Ishikawa (cell line): ENCODE data around the gene CCDC47.

Experiments
- CEBPB ChIP-seq: IDR thresholded peaks from 2 replicates; pipeline ENCODE4 v1.6.1; 2012
- CREB1 ChIP-seq: IDR thresholded peaks from 2 replicates; pipeline ENCODE4 v1.6.1; 2012; ENCODE audit warnings: low read depth
- EGR1 ChIP-seq: IDR thresholded peaks from 2 replicates; pipeline ENCODE4 v1.6.1; 2012
- EP300 ChIP-seq: IDR thresholded peaks from 2 replicates; pipeline ENCODE4 v1.6.1; 2012; ENCODE audit warnings: borderline replicate concordance
- FOXM1 ChIP-seq: IDR thresholded peaks from 2 replicates; pipeline ENCODE4 v1.6.1; 2012; ENCODE audit warnings: low read depth, borderline replicate concordance
- RAD21 ChIP-seq: IDR thresholded peaks from 2 replicates; pipeline ENCODE4 v1.6.1; 2012; ENCODE audit warnings: low read depth
- TAF1 ChIP-seq: IDR thresholded peaks from 2 replicates; pipeline ENCODE4 v1.6.1; 2012; ENCODE audit warnings: low read depth, mild to moderate bottlenecking
- TEAD4 ChIP-seq: IDR thresholded peaks from 2 replicates; pipeline ENCODE4 v1.6.1; 2012
- YY1 ChIP-seq: IDR thresholded peaks from 2 replicates; pipeline ENCODE4 v1.6.1; 2012; ENCODE audit warnings: low read depth
- TF ChIP-seq, protein P1 (sequence below): IDR thresholded peaks from 2 replicates; pipeline ENCODE4 v1.6.1; 2012; ENCODE audit warnings: low read depth, mild to moderate bottlenecking
- TF ChIP-seq, protein P2 (sequence below): IDR thresholded peaks from 2 replicates; pipeline ENCODE4 v1.6.1; 2012

- no peak for TF ChIP-seq EGR1
- TF ChIP-seq YY1, result no peak
- no peak for TF ChIP-seq TAF1
- no peak for TF ChIP-seq CEBPB
- TF ChIP-seq, protein P1, sequence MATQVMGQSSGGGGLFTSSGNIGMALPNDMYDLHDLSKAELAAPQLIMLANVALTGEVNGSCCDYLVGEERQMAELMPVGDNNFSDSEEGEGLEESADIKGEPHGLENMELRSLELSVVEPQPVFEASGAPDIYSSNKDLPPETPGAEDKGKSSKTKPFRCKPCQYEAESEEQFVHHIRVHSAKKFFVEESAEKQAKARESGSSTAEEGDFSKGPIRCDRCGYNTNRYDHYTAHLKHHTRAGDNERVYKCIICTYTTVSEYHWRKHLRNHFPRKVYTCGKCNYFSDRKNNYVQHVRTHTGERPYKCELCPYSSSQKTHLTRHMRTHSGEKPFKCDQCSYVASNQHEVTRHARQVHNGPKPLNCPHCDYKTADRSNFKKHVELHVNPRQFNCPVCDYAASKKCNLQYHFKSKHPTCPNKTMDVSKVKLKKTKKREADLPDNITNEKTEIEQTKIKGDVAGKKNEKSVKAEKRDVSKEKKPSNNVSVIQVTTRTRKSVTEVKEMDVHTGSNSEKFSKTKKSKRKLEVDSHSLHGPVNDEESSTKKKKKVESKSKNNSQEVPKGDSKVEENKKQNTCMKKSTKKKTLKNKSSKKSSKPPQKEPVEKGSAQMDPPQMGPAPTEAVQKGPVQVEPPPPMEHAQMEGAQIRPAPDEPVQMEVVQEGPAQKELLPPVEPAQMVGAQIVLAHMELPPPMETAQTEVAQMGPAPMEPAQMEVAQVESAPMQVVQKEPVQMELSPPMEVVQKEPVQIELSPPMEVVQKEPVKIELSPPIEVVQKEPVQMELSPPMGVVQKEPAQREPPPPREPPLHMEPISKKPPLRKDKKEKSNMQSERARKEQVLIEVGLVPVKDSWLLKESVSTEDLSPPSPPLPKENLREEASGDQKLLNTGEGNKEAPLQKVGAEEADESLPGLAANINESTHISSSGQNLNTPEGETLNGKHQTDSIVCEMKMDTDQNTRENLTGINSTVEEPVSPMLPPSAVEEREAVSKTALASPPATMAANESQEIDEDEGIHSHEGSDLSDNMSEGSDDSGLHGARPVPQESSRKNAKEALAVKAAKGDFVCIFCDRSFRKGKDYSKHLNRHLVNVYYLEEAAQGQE, result no peak
- no peak for TF ChIP-seq RAD21
- TF ChIP-seq, protein P2, sequence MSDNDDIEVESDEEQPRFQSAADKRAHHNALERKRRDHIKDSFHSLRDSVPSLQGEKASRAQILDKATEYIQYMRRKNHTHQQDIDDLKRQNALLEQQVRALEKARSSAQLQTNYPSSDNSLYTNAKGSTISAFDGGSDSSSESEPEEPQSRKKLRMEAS, result no peak
- TF ChIP-seq TEAD4, result no peak
- TF ChIP-seq EP300, result no peak
- no peak for TF ChIP-seq FOXM1
- TF ChIP-seq CREB1, result no peak
Measured at GRCh38 chr17:63768433-63768832, 5.0 kb downstream of the CCDC47 start.
